ENCODE measurements around the gene SPDEF.

- TF ChIP-seq TSHZ2 (CRISPR knock-in tag; IDR thresholded peaks at IDR 0.05) (no peak), CSDC2 (CRISPR knock-in tag; IDR thresholded peaks at IDR 0.05) (no peak), BACH2 (CRISPR knock-in tag; IDR thresholded peaks at IDR 0.05; ENCODE audit: borderline replicate concordance) (no peak), ZFP3 (CRISPR knock-in tag; IDR thresholded peaks at IDR 0.05) (no peak), ARNTL (CRISPR knock-in tag; IDR thresholded peaks at IDR 0.05; ENCODE audit: borderline replicate concordance, low read depth) (no peak), ZFP30 (CRISPR knock-in tag; IDR thresholded peaks at IDR 0.05) (no peak), PATZ1 (CRISPR knock-in tag; IDR thresholded peaks at IDR 0.05; ENCODE audit: borderline replicate concordance) (no peak), ZNF8 (CRISPR knock-in tag; IDR thresholded peaks at IDR 0.05) (no peak), CREB5 (CRISPR knock-in tag; IDR thresholded peaks at IDR 0.05; ENCODE audit: low read depth) (no peak), POU6F1 (CRISPR knock-in tag; IDR thresholded peaks at IDR 0.05; ENCODE audit: borderline replicate concordance, low read depth) (no peak), ZNF565 (CRISPR knock-in tag; conservative IDR thresholded peaks at IDR 0.05; ENCODE audit: low read depth) (no peak), OSR1 (CRISPR knock-in tag; IDR thresholded peaks at IDR 0.05) (no peak), SNAI2 (CRISPR knock-in tag; IDR thresholded peaks at IDR 0.05) (no peak), TOX (CRISPR knock-in tag; IDR thresholded peaks at IDR 0.05; ENCODE audit: borderline replicate concordance) (no peak)
Measured at GRCh38 chr6:34537922-34538550, 18.1 kb downstream of the SPDEF start.
